ENCODE results near the gene ARIH2. TPM values are rescaled to one million over a fixed set of nuclear protein-coding genes. Genes with fewer than 3 reads are reported as not detected.

The ARIH2 gene
- total RNA-seq, 1 donor from 2014 or later = 124 TPM

GRCh38 chr3:48919215-48920138 lies 835 bp downstream of the ARIH2 start:
- H3K4me3 ChIP-seq (ENCODE audit: low read depth, low read length) = peak overlapping the region; percentile 83
- H3K27me3 ChIP-seq (ENCODE audit: control insufficient read depth, insufficient read depth, low read length) = no peaks in the 10 kb centered on the region
- FAIRE-seq = no peak
- peak; percentile 55 for DNase-seq (ENCODE audit: low read depth)
- H3K36me3 ChIP-seq (ENCODE audit: control insufficient read depth, insufficient read depth, low read length) = peaks cover 4% of the 10 kb centered on the region
- TF ChIP-seq, protein P1, sequence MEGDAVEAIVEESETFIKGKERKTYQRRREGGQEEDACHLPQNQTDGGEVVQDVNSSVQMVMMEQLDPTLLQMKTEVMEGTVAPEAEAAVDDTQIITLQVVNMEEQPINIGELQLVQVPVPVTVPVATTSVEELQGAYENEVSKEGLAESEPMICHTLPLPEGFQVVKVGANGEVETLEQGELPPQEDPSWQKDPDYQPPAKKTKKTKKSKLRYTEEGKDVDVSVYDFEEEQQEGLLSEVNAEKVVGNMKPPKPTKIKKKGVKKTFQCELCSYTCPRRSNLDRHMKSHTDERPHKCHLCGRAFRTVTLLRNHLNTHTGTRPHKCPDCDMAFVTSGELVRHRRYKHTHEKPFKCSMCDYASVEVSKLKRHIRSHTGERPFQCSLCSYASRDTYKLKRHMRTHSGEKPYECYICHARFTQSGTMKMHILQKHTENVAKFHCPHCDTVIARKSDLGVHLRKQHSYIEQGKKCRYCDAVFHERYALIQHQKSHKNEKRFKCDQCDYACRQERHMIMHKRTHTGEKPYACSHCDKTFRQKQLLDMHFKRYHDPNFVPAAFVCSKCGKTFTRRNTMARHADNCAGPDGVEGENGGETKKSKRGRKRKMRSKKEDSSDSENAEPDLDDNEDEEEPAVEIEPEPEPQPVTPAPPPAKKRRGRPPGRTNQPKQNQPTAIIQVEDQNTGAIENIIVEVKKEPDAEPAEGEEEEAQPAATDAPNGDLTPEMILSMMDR (IDR thresholded peaks at IDR 0.05; ENCODE audit: insufficient read depth, low read length, severe bottlenecking) = no peak

DNA sequence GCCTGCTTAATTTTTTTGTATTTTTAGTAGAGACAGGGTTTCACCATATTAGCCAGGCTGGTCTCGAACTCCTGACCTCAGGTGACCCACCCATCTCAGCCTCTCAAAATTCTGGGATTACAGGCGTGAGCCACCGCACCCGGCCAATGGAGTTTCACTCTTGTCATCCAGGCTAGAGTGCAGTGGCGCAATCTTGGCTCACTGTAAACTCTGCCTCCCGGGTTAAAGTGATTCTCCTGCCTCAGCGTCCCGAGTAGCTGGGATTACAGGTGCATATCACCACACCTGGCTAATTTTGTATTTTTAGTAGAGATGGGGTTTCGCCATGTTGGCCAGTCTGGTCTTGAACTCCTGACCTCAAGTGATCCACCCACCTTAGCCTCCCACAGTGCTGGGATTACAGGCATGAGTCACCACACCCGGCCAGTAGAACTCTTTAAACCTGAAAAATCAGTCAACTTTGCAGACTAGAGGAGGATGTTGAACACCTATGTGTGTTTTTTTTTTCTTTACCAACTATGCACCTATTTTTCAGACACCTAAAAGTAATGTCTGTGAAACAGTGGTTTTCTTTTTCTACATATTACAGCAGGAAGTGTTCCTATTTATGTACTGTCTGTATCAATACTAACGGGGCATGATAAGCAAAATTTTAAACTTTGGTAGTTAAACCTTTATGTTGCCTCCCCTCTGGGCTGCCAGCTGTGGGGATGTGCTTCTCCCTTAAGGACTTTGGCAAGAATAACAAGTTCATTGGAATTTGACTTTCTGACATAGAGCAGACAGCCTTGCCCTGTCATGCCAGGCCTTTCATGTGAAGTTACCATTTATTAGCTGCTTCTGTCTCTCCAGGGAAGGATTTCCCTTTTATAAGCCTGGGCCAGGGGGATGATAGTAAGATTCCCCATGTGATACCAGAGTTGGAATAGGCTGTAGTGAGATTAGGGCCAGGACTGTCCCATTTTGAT lies 8.1 kb downstream of the ARIH2 start:
- Histone ChIP-seq H3K36me3 (ENCODE audit: control insufficient read depth, insufficient read depth, low read length) (peaks cover 11% of the 10 kb centered on the region), H3K27me3 (ENCODE audit: control insufficient read depth, insufficient read depth, low read length) (no peaks in the 10 kb centered on the region), H3K4me3 (ENCODE audit: low read depth, low read length) (no peak overlapping the region)
- DNase-seq (ENCODE audit: low read depth) (peak; percentile 26), FAIRE-seq (no peak)
- TF ChIP-seq, protein P1 (IDR thresholded peaks at IDR 0.05; ENCODE audit: insufficient read depth, low read length, severe bottlenecking) = no peak

GRCh38 chr3:48927928-48928327 lies 9.3 kb downstream of the ARIH2 start:
- FAIRE-seq = no peak
- TF ChIP-seq, protein P1 (IDR thresholded peaks at IDR 0.05; ENCODE audit: insufficient read depth, low read length, severe bottlenecking) = no peak
- Histone ChIP-seq H3K4me3 (ENCODE audit: low read depth, low read length) (no peak overlapping the region), H3K27me3 (ENCODE audit: control insufficient read depth, insufficient read depth, low read length) (no peaks in the 10 kb centered on the region), H3K36me3 (ENCODE audit: control insufficient read depth, insufficient read depth, low read length) (peaks cover 15% of the 10 kb centered on the region)
- peak; percentile 5 for DNase-seq (ENCODE audit: low read depth)

DNA sequence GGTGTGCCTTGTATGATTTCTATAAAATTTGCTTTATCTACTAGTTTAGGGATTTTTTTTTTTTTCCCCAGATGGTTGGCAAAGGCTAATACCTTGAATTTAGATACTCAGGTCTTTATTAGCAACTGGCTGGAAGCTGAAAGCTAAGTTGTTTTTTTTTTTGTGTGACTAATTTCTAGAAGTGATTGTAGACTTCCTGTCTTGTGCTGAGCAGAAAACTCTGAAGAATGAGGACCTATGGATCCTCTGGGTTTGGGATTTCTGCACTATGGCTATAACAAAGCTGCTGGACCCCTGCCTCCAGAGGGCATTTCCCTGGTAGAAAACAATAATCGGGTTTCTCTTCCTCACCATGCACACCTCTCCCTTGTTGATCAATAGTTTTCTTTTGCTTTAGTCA lies 10.0 kb downstream of the ARIH2 start:
- DNase-seq (ENCODE audit: low read depth) (peak; percentile 28), FAIRE-seq (no peak)
- Histone ChIP-seq H3K27me3 (ENCODE audit: control insufficient read depth, insufficient read depth, low read length) (no peaks in the 10 kb centered on the region), H3K4me3 (ENCODE audit: low read depth, low read length) (no peak overlapping the region), H3K36me3 (ENCODE audit: control insufficient read depth, insufficient read depth, low read length) (peaks cover 17% of the 10 kb centered on the region)
- TF ChIP-seq, protein P1 (IDR thresholded peaks at IDR 0.05; ENCODE audit: insufficient read depth, low read length, severe bottlenecking) = no peak

DNA sequence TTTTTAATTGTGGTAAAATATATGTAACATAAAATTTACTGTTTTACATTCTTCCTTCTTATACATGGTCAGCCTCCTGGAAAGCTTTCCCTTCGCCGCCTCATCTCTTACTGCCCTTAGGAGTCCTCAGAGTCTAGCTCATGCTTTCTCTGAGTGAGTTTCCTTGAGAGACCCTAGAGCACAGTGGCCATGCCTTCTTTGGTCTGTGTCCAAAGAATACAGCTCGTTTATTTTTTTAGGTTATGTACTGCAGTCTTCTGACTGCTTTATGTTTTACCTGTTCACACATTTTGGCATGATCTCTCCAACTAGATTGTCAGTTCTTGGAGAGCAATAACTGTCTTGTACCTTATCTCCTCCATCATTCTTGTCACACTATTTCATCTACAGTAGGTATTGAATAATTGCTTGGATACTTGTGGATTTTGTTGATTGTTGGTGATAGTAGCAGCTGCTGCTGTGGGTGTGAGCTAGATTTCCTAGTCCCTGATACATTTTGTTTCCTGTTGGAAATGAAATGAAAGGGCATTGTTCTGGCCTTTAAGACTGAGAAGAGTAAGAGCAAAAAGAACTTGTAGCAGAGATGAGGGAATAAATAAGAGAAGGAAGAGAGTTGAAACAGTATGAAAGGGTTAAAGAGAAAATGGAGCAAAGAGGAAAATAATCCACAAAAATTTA lies 10.9 kb downstream of the ARIH2 start:
- TF ChIP-seq, protein P1 (IDR thresholded peaks at IDR 0.05; ENCODE audit: insufficient read depth, low read length, severe bottlenecking) = no peak
- no peak for DNase-seq (ENCODE audit: low read depth)
- Histone ChIP-seq H3K4me3 (ENCODE audit: low read depth, low read length) (no peak overlapping the region), H3K36me3 (ENCODE audit: control insufficient read depth, insufficient read depth, low read length) (peaks cover 14% of the 10 kb centered on the region), H3K27me3 (ENCODE audit: control insufficient read depth, insufficient read depth, low read length) (no peaks in the 10 kb centered on the region)
- FAIRE-seq = no peak
